Measurements from ENCODE around the gene BBX.
"Not testable (repeated sequence)": the region's sequence is repeated elsewhere in the genome, so short reads cannot be mapped to it uniquely, and the experiment has no call there.

BBX gene

GRCh38 chr3:107833722-107834416 lies 311.1 kb downstream of the BBX start:
- Histone ChIP-seq H3K4me3 (no peak overlapping the region), H3K36me3 (ENCODE audit: insufficient read depth, low read length) (no peaks in the 10 kb centered on the region), H3K9me3 (ENCODE audit: low read depth, low read length) (no peaks in the 10 kb centered on the region), H3K27ac (no peak overlapping the region), H3K9ac (ENCODE audit: insufficient read length) (no peak overlapping the region)
- no peak for DNase-seq (ENCODE audit: low read depth, low spot score)
- no peak for TF ChIP-seq FOXP2 (optimal IDR thresholded peaks at IDR 0.05; ENCODE audit: control extremely low read depth, extremely low read length, insufficient read depth)
- no peak for TF ChIP-seq POLR2AphosphoS5 (IDR thresholded peaks at IDR 0.05; ENCODE audit: borderline replicate concordance, low read depth, low read length)
- TF ChIP-seq EZH2 (IDR thresholded peaks at IDR 0.05) = no peak

GRCh38 chr3:107835001-107835400 lies 312.2 kb downstream of the BBX start:
- not testable (repeated sequence) for H3K9ac ChIP-seq (ENCODE audit: insufficient read length); H3K4me3 ChIP-seq; H3K9me3 ChIP-seq (ENCODE audit: low read depth, low read length); DNase-seq (ENCODE audit: low read depth, low spot score); H3K27ac ChIP-seq; H3K36me3 ChIP-seq (ENCODE audit: insufficient read depth, low read length)

GRCh38 chr3:107837895-107838612 lies 315.3 kb downstream of the BBX start:
- no peak for DNase-seq (ENCODE audit: low read depth, low spot score)
- Histone ChIP-seq H3K36me3 (ENCODE audit: insufficient read depth, low read length) (no peaks in the 10 kb centered on the region), H3K4me3 (no peak overlapping the region), H3K9me3 (ENCODE audit: low read depth, low read length) (no peaks in the 10 kb centered on the region), H3K9ac (ENCODE audit: insufficient read length) (no peak overlapping the region), H3K27ac (no peak overlapping the region)
- TF ChIP-seq EZH2 (IDR thresholded peaks at IDR 0.05) (no peak), FOXP2 (optimal IDR thresholded peaks at IDR 0.05; ENCODE audit: control extremely low read depth, extremely low read length, insufficient read depth) (no peak), POLR2AphosphoS5 (IDR thresholded peaks at IDR 0.05; ENCODE audit: borderline replicate concordance, low read depth, low read length) (no peak)

- Histone ChIP-seq H3K9ac (ENCODE audit: insufficient read length) (no peak overlapping the region), H3K36me3 (ENCODE audit: insufficient read depth, low read length) (no peaks in the 10 kb centered on the region), H3K27ac (no peak overlapping the region), H3K9me3 (ENCODE audit: low read depth, low read length) (no peaks in the 10 kb centered on the region), H3K4me3 (no peak overlapping the region)
- TF ChIP-seq POLR2AphosphoS5 (IDR thresholded peaks at IDR 0.05; ENCODE audit: borderline replicate concordance, low read depth, low read length) = no peak
- TF ChIP-seq FOXP2 (optimal IDR thresholded peaks at IDR 0.05; ENCODE audit: control extremely low read depth, extremely low read length, insufficient read depth) = no peak
- no peak for TF ChIP-seq EZH2 (IDR thresholded peaks at IDR 0.05)
- DNase-seq (ENCODE audit: low read depth, low spot score) = no peak
Observed at GRCh38 chr3:107841831-107842230, 319.1 kb downstream of the BBX start.

- Histone ChIP-seq H3K4me3 (no peak overlapping the region), H3K27ac (no peak overlapping the region), H3K9ac (ENCODE audit: insufficient read length) (no peak overlapping the region), H3K9me3 (ENCODE audit: low read depth, low read length) (no peaks in the 10 kb centered on the region), H3K36me3 (ENCODE audit: insufficient read depth, low read length) (no peaks in the 10 kb centered on the region)
- DNase-seq (ENCODE audit: low read depth, low spot score) = no peak
- TF ChIP-seq POLR2AphosphoS5 (IDR thresholded peaks at IDR 0.05; ENCODE audit: borderline replicate concordance, low read depth, low read length) (no peak), EZH2 (IDR thresholded peaks at IDR 0.05) (no peak), FOXP2 (optimal IDR thresholded peaks at IDR 0.05; ENCODE audit: control extremely low read depth, extremely low read length, insufficient read depth) (no peak)
Observed at GRCh38 chr3:107842940-107843339, 320.2 kb downstream of the BBX start.

- no peak for TF ChIP-seq POLR2AphosphoS5 (IDR thresholded peaks at IDR 0.05; ENCODE audit: borderline replicate concordance, low read depth, low read length)
- no peak for TF ChIP-seq EZH2 (IDR thresholded peaks at IDR 0.05)
- TF ChIP-seq FOXP2 (optimal IDR thresholded peaks at IDR 0.05; ENCODE audit: control extremely low read depth, extremely low read length, insufficient read depth) = no peak
Observed at GRCh38 chr3:107845380-107846278, 322.9 kb downstream of the BBX start.

GRCh38 chr3:107846279-107846852 lies 323.6 kb downstream of the BBX start:
- no peak overlapping the region for H3K27ac ChIP-seq
- TF ChIP-seq FOXP2 (optimal IDR thresholded peaks at IDR 0.05; ENCODE audit: control extremely low read depth, extremely low read length, insufficient read depth) = no peak
- no peak for TF ChIP-seq POLR2AphosphoS5 (IDR thresholded peaks at IDR 0.05; ENCODE audit: borderline replicate concordance, low read depth, low read length)
- no peak for TF ChIP-seq EZH2 (IDR thresholded peaks at IDR 0.05)
- no peaks in the 10 kb centered on the region for H3K9me3 ChIP-seq (ENCODE audit: low read depth, low read length)
- no peak overlapping the region for H3K4me3 ChIP-seq
- H3K9ac ChIP-seq (ENCODE audit: insufficient read length) = no peak overlapping the region
- no peaks in the 10 kb centered on the region for H3K36me3 ChIP-seq (ENCODE audit: insufficient read depth, low read length)
- no peak for DNase-seq (ENCODE audit: low read depth, low spot score)

More at GRCh38 chr3:107845380-107846278, 322.9 kb downstream of the BBX start:
- H3K9ac ChIP-seq (ENCODE audit: insufficient read length) = no peak overlapping the region
- no peak overlapping the region for H3K4me3 ChIP-seq
- H3K36me3 ChIP-seq (ENCODE audit: insufficient read depth, low read length) = no peaks in the 10 kb centered on the region
- no peaks in the 10 kb centered on the region for H3K9me3 ChIP-seq (ENCODE audit: low read depth, low read length)
- no peak for DNase-seq (ENCODE audit: low read depth, low spot score)
- H3K27ac ChIP-seq = no peak overlapping the region

GRCh38 chr3:107847791-107848190 lies 325.0 kb downstream of the BBX start:
- Histone ChIP-seq H3K27ac (no peak overlapping the region), H3K4me3 (no peak overlapping the region), H3K9ac (ENCODE audit: insufficient read length) (no peak overlapping the region), H3K36me3 (ENCODE audit: insufficient read depth, low read length) (no peaks in the 10 kb centered on the region), H3K9me3 (ENCODE audit: low read depth, low read length) (no peaks in the 10 kb centered on the region)
- TF ChIP-seq POLR2AphosphoS5 (IDR thresholded peaks at IDR 0.05; ENCODE audit: borderline replicate concordance, low read depth, low read length) = no peak
- TF ChIP-seq FOXP2 (optimal IDR thresholded peaks at IDR 0.05; ENCODE audit: control extremely low read depth, extremely low read length, insufficient read depth) = no peak
- no peak for TF ChIP-seq EZH2 (IDR thresholded peaks at IDR 0.05)
- DNase-seq (ENCODE audit: low read depth, low spot score) = no peak
